GM19043 (cell line): ENCODE data around the gene TMEM203.

ENCODE experiments used
- ATAC-seq: cut with Tn5 transposase; IDR thresholded peaks from one replicate; pipeline ENCODE4 v1.9.1; 2021; ENCODE audit warnings: low read depth; ENCODE audit not compliant: unreplicated experiment

TMEM203 gene

DNA sequence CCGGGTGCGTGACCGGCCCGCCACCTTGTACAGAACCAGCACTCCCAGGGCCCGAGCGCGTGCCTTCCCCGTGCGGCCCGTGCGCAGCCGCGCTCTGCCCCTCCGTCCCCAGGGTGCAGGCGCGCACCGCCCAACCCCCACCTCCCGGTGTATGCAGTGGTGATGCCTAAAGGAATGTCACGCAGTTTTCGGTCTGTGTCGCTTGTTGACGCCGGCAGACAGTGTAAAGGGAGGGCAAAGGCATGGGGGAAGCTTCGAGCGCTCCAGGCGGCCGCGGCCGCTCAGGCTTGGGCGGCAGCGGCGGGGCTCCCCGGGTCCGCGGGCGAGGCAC, 36.9 kb downstream of the TMEM203 start:
- ATAC-seq, result no peak

- ATAC-seq, result no peak
These were observed 37.5 kb downstream of the TMEM203 start for GRCh38 chr9:137167747-137168572.

GRCh38 chr9:137167277-137167746, 38.1 kb downstream of the TMEM203 start:
- no peak for ATAC-seq

DNA sequence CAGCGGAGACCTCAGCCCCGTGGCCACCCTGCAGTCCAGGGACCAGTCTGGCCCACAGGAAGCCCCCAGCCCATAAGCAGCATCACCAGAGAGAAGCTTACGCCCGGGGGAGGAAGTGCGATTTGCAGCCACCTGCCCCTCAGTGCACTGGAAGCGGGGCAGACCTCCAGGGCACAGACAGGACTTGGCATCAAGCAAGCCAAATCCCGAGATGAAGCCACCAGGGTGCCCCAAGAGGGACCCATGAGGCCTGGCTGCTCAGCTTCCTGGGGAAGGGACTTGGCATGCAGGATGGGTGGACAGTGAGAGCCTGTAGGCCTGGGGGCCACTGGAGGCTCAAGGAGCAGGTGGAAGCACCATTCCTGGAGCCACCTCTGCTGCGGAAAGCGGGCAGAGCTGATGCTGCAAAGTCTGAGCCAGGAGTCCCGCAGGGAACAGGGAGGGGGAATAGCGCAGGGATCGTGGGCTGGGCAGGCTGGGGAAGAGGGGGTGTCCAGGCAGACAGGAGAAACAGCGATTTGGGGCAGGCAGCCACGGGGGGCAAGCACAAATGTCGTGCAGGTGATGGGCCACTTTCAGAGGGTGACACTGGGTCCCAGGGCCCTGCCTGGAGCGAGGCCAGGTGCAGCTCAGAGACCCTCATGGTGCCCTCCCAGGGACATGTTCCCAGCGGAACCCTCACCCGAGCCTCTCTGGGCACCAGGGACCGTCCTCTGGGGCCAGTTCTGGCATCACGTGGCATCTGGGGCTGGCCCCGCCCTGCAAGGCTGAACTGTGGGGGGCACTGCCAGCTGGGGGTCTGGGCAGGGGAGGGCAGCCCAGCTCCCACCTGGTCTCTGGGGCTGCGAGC, 38.8 kb downstream of the TMEM203 start:
- no peak for ATAC-seq

DNA sequence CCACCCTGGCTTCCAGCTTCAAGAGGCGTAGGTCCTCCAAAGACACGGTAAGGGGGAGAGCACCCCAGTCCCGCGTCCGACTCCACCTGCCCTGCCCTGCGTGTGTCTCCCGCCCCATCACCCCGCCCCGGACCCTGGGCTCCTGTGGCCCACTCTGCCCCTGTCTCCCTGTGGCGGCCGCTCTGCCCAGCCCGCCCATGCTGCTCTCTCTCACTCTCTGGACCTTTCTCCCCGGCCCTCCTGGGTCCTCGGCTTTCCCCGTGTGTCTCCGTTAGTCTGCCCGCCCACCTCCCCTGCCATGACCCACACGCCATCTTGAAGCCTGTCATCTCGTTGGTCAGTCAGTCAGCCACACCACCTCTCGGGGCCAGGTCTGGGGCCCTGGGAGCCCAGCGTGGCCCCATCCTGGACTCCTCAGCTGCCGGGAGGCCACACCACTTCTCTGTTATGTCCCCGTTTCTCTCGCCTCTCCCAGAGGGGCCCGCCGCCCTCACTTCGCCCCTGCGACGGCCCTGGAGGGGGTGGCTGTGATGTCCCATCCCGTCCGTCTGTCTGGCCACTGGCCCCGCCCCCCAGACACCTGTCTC, 40.1 kb downstream of the TMEM203 start:
- ATAC-seq, result no peak

- no peak for ATAC-seq
These were observed 40.8 kb downstream of the TMEM203 start for GRCh38 chr9:137164370-137165249.

- no peak for ATAC-seq
These were observed 41.6 kb downstream of the TMEM203 start for GRCh38 chr9:137163805-137164204.

- no peak for ATAC-seq
These were observed 42.1 kb downstream of the TMEM203 start for GRCh38 chr9:137163365-137163715.

DNA sequence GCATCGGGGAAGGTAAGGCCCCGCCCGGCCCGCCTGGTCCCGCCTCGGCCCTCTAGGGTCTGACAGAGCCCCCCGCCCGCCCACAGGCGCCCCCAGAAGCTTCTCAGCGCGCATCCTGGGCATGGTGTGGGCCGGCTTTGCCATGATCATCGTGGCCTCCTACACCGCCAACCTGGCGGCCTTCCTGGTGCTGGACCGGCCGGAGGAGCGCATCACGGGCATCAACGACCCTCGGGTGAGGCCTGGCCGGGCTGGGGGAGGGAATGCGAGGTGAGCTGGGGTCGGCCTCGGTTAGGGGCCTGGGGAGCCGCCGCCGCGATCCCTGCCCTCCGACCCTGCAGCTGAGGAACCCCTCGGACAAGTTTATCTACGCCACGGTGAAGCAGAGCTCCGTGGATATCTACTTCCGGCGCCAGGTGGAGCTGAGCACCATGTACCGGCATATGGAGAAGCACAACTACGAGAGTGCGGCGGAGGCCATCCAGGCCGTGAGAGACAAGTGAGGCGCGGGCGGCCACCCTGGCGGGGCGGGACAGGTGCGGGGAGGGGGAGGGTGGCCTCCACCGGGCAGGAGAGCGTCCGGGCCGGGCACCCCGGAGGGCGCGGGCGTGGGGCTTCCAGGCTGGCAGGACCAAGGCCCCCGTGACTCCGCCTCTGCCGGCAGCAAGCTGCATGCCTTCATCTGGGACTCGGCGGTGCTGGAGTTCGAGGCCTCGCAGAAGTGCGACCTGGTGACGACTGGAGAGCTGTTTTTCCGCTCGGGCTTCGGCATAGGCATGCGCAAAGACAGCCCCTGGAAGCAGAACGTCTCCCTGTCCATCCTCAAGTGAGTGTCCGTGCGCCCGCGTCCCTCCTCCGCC, 42.7 kb downstream of the TMEM203 start:
- ATAC-seq, result no peak

- ATAC-seq, result no peak
These were observed 43.6 kb downstream of the TMEM203 start for GRCh38 chr9:137161558-137162486.

DNA sequence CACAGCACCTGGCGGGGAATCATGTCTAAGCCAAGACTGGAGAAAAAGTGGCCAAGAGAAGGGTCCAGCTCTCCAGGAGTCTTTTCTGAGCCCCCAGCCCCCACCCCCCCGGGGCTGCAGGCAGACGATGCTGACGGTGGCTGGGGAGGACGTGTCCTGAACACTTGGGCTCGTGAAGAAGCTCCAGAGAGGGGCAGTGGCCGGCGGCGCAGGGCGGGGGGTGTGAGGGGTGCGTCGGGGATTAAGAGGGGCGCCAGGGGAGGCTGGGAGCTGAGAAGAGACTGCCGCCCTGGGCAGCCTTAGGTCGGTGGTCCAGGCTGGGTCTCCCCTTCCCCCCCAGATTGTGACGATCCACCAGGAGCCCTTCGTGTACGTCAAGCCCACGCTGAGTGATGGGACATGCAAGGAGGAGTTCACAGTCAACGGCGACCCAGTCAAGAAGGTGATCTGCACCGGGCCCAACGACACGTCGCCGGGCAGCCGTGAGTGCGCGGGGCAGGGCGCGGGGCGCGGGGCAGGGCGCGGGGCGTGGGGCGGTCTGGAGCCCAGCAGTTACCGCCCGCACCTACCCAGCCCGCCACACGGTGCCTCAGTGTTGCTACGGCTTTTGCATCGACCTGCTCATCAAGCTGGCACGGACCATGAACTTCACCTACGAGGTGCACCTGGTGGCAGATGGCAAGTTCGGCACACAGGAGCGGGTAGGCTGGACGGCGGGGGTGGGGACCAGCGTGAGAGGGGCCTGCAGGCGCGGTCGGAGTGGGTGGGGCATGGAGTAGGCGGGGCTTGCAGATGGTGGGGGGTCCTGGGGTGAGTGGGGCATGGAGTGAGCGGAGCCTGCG, 44.5 kb downstream of the TMEM203 start:
- no peak for ATAC-seq

DNA sequence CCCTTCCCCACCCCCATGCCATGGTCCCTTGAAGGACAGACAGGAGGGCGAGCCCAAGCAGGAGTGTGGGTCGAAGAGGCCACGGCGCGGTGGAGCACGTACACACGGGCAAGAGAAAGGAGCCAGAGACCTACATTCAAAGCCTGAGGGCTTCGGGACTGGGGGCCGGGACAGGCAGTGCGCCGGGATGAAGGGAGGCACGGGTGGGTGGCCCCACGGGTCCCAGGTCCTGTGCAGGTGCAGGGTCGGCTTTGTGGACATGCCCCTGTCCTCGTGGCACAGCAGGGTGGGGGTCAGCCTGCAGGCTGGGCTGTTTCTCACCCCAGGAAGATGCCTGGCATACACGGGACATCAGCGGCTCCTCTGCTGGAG, 45.4 kb downstream of the TMEM203 start:
- no peak for ATAC-seq

DNA sequence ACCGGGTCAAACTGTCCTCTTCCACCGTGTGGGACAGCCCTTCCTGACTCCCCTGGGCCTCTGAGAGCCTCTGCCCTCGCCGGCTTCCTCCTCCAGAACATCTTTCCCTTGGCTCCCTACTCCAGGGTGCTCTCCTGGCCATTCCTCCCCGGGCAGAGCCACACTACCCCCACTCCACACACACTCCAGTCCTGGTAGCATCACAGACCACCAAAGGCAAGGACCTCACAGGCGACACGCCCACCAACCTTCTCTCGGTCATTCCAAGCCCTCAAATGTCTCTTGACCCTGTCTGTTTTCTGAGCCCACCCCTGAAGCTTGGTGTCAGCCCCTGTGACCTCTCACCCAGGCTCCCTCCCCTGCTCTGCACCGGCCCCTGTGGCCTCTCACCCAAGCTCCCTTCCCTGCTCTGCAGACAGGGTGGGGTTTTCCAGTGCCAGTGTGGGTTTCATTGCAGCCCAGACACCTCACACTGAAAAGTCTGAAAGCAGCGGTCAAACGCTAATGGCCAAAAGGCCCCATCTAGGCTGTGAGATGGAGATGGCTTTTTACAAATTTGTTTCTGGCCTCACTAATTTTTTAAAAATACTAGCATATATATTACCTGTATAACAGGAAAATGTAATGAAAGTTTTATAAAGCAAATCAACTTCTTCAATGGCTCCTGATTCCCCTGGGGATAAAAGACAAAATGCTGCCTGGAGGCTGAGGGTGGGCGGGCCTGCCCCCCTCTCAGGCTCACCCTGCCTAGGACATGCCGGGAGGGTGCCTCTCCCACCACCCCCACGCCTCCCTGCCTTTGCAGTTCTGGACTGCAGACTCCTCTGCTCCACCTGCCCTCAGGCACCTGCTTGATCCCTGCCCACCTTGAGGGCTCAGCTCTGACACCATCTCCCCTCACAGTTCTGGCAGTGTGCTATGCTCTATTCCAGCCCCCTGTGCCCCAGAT, 46.1 kb downstream of the TMEM203 start:
- ATAC-seq, result no peak

DNA sequence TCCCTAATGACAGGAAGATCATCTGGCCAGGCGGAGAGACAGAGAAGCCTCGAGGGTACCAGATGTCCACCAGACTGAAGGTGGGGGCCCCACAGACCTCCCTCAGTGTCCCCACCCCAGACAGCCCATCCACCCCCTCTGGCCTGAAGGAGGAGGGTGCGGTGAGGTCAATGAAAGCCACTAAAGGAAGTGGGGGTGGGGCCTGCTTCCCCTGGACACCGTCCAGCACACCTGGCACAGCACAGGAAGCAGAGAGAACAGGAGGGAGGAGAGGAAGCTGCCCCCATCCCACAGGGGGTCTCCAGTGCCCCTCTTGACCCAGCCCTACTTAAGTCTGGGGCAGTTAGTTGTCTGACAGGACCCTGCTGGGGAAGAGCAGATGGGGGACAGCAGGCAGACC, 46.8 kb downstream of the TMEM203 start:
- ATAC-seq, result no peak

GRCh38 chr9:137157618-137158415, 47.6 kb downstream of the TMEM203 start:
- no peak for ATAC-seq
